ENCODE measurements around the gene CEPT1.

DNA sequence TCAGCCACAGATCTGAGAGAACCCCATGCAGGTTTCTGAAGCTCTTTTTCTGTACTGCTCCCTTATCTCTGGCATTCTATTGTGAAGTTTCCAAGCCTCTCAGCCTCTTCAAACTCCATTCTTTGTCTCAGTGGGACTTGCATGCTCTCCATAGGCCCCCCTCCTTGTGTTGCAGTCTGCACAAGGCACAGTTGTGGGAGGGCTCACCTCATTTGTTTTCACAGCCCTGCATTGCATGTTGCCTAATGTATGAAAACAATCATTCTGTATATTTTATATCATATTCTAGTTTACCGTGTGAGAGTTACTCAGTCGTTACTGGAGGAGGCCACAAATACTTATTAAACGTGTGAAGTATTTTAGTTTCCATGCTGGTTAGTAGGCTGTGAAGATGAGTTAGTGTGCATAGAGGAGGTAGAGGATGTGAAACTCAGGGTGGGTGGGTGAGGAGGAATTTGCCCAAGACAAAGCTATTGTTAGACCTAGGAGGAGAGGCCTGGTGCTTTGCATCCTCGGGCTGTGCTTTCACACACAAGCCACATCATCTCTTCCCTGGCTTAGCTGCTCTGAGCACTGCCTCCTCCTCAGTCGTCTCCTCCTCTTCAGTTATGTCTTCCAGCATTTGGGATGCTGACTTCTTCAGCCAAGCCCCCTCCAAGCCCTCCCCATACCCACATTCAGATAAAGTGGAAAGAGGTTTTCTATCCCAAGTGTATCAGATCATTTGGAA, 79.7 kb downstream of the CEPT1 start:
- TF ChIP-seq PHF21A (IDR thresholded peaks at IDR 0.05; ENCODE audit: borderline replicate concordance, low read depth) (no peak), EZH2 (IDR thresholded peaks at IDR 0.05; ENCODE audit: borderline replicate concordance, low read depth, low read length) (no peak)

Measured in K562 (cell line).